ENCODE data around the gene ZNF497.

The ZNF497 gene

DNA sequence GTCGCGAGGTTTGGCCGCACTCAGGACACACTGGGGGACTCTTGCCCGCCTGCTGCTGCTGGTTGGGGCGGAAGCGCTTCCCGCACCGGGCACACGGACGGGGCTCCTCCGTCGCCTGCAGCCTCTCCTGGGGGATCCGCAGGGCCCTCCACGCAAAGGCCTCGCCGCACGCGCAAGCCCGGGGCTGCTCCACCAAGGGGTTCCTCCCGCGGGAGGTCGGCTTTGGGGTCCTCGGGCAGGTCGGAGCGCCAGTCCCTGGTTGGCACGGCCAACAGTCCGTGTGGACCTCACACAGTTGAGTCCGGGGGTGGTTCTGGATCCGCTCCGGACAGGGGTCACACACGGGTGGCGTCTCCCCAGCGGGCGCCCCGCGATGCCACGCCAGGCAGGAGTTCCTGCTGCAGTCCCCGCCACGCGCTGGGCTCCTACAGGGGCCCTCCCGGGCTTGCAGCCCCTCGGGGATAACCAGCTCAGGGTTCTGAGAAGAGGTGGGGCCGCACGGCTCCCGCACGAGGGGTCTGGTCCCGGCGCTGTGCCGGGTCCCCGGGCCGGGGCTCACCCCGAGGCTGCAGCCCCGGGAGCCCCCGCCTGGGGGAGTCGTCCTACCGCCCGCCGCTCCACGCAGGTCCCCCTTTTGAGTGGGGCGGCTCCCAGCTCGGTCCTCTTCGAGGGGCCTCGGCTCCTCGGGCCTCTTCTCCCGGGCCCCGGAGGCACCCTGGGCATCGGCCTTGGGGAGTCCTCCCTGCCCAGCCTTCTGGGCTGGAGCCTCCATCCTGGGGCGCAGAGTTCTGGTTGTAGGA lies 6.2 kb upstream of the ZNF497 start:
- Histone ChIP-seq H3K27me3 (no peaks in the 10 kb centered on the region), H3K9me3 (no peaks in the 10 kb centered on the region; the same call in 1 of the 2 replicates), H3K4me1 (no peaks in the 10 kb centered on the region), H3K36me3 (no peaks in the 10 kb centered on the region), H3K4me3 (ENCODE audit: low read depth, low read length) (no peak overlapping the region)
- TF ChIP-seq, protein P1, sequence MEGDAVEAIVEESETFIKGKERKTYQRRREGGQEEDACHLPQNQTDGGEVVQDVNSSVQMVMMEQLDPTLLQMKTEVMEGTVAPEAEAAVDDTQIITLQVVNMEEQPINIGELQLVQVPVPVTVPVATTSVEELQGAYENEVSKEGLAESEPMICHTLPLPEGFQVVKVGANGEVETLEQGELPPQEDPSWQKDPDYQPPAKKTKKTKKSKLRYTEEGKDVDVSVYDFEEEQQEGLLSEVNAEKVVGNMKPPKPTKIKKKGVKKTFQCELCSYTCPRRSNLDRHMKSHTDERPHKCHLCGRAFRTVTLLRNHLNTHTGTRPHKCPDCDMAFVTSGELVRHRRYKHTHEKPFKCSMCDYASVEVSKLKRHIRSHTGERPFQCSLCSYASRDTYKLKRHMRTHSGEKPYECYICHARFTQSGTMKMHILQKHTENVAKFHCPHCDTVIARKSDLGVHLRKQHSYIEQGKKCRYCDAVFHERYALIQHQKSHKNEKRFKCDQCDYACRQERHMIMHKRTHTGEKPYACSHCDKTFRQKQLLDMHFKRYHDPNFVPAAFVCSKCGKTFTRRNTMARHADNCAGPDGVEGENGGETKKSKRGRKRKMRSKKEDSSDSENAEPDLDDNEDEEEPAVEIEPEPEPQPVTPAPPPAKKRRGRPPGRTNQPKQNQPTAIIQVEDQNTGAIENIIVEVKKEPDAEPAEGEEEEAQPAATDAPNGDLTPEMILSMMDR (IDR thresholded peaks at IDR 0.05; ENCODE audit: low read depth, low read length) = no peak
- no peak for DNase-seq

DNA sequence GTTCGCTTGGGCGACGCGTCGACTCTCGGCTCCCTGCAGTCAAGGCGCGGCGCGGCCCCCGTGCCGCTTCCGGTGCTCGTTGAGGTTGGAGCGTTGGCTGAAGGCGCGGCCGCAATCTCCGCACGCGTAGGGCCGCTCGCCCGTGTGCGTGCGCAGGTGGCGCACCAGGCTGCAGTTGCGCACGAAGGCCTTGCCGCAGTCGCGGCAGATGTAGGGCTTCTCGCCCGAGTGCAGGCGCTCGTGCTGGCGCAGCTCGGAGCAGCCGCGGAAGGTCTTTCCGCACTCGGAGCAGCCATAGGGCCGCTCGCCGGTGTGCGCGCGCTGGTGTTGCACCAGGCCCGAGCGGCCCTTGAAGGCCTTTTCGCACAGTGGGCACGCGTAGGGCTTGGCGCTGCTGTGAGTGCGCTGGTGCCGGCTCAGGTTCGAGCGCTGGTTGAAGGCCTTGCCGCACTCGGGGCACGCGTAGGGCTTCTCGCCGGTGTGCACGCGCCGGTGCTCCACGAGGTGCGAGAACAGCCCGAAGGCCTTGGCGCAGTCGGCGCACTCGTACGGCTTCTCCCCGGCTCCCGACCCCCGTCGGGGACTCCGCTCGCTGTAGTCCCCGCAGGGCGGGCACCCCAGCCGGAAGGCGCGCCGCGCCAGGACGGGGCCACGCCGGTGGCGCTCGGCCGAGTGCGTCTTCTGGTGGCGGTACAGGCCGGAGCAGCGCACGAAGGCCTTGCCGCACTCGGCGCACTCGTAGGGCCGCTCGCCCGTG lies 5.3 kb upstream of the ZNF497 start:
- Histone ChIP-seq H3K4me1 (no peaks in the 10 kb centered on the region), H3K27me3 (no peaks in the 10 kb centered on the region), H3K36me3 (no peaks in the 10 kb centered on the region), H3K9me3 (no peaks in the 10 kb centered on the region), H3K4me3 (ENCODE audit: low read depth, low read length) (no peak overlapping the region)
- DNase-seq = no peak
- TF ChIP-seq, protein P1 (IDR thresholded peaks at IDR 0.05; ENCODE audit: low read depth, low read length) = no peak

DNA sequence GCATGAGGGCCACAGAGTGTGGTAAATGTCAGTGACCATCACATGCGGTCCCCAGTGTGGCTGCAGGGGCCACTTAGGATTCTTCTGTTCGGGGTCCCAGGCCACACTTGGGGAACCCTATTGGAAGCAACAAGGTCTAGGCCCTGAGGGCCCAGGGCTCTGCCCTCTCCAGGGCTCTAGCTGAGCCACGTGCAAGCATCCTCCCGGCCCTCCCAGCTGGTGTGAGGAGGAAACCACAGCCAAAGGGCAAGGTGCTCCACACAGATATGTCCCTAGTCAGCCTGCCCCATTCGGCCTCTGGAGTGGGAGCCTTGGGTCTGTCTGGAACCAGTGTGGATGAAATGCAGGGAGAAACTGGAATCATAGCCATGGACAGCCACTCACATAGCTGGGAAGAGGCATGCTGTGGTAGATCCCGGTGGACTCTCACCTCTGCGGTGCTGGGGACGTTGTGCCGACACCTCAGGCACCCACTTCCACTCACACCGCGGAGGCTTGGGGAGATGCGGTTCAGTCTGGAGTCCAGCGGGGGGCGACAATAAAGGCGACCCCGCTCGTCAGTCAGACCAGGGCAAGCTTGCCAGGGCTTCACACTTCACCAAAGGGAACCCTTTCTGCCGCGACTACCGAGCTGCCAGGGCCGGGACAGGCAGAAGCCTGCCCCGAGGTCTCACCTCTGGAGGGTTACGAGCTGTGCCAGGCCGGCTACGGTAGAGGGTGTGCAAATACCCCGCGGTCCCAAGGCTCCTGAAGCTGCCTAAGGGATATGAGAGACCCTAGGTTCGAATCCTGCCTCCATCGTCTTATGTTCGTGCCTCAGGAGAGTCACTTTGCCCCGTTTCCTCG lies 4.3 kb upstream of the ZNF497 start:
- DNase-seq = no peak
- Histone ChIP-seq H3K27me3 (no peaks in the 10 kb centered on the region), H3K36me3 (no peaks in the 10 kb centered on the region), H3K9me3 (no peaks in the 10 kb centered on the region), H3K4me1 (no peaks in the 10 kb centered on the region), H3K4me3 (ENCODE audit: low read depth, low read length) (no peak overlapping the region)
- TF ChIP-seq, protein P1 (IDR thresholded peaks at IDR 0.05; ENCODE audit: low read depth, low read length) = no peak

DNA sequence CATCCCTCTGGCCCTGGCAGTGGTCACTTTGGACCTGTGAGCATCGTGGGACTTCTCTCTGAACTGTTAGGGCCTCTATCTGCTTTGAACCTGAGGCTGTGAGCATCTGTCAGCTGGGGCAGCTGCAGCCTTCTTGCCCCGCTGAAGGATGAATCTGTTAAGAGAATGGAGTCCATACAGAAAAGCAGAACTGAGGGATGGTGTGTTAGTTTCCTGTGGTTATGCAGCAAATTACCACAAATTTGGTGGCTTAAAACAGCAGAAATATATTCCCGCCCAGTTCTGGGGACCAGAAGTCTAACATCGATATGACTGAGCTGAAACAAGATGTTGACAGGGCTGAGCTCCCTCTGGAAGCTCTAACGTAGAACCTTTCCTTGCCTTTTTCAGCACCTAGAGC lies 1.6 kb upstream of the ZNF497 start:
- TF ChIP-seq, protein P1 (IDR thresholded peaks at IDR 0.05; ENCODE audit: low read depth, low read length) = no peak
- Histone ChIP-seq H3K36me3 (no peaks in the 10 kb centered on the region), H3K4me3 (ENCODE audit: low read depth, low read length) (no peak overlapping the region), H3K9me3 (no peaks in the 10 kb centered on the region), H3K27me3 (no peaks in the 10 kb centered on the region), H3K4me1 (no peaks in the 10 kb centered on the region)
- DNase-seq = no peak

DNA sequence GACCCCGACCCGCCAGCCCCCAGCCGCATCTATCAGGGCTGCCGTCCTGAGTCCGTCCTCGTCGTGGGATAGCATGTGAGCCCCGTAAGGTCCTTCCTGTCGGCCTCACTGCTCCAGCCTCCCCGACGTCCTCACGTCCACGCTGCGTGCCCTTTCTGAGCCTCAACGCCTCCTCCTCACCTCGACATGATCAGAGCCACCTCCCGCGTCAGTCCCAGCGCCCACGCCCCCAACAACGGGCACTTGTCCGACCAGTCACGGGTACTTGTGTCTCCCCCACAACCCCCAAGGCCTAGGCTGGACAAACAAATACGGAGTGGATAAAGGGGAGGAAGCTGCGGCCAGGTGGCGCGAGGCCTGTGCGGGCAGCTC lies 665 bp downstream of the ZNF497 start:
- TF ChIP-seq, protein P1 (IDR thresholded peaks at IDR 0.05; ENCODE audit: low read depth, low read length) = no peak
- Histone ChIP-seq H3K4me1 (no peaks in the 10 kb centered on the region), H3K36me3 (no peaks in the 10 kb centered on the region), H3K4me3 (ENCODE audit: low read depth, low read length) (peak overlapping the region; percentile 91), H3K27me3 (no peaks in the 10 kb centered on the region), H3K9me3 (no peaks in the 10 kb centered on the region)
- DNase-seq = peak; percentile 56

All from BE2C (cell line).